HepG2 (cell line): Measurements from ENCODE around the gene TMEM250. TPM values are rescaled to one million over a fixed set of nuclear protein-coding genes. Genes with fewer than 3 reads are reported as not detected.

Experiments
- ATAC-seq: fragments of 200-7000 bp; cut with Tn5 transposase; 3 replicates; pipeline ENCODE4 v1.9.1; 2020; ENCODE audit warnings: mild to moderate bottlenecking, moderate library complexity
- BruUV-seq: library from RNA; stranded (reverse); fragments of 400-500 nt; replicated peaks from 2 replicates; lab custom pipeline; 2021; lab: Mats Ljungman, UMichigan
- CTCF ChIA-PET: fragments of 300-600 bp; formaldehyde crosslinking; extraction: SDS; loops from one replicate; lab custom pipeline; 2021; ENCODE audit warnings: low total read pairs, inconsistent platforms, low intra/inter-chr PET ratio; lab: Yijun Ruan, JAX
- POLR2A ChIA-PET: fragments of 350-600 bp; sonication (Branson Sonifier 250); formaldehyde crosslinking; loops from one replicate; lab custom pipeline; 2020; ENCODE audit warnings: antibody characterized with exemption, inconsistent platforms; lab: Yijun Ruan, JAX
- DNase-seq: peaks from one replicate; pipeline ENCODE4 v3.0.0-alpha.2; 2015; ENCODE audit warnings: low spot score
- FAIRE-seq: peaks from 3 replicates; lab custom pipeline; 2011; peaks lifted over from hg19 to GRCh38; lab: Jason Lieb, UNC
- H2AFZ ChIP-seq: one replicate; pipeline ENCODE4 v1.6.1; 2011; ENCODE audit warnings: low read length, inconsistent platforms
- H3K27ac ChIP-seq: fragments of 300-600 bp; 3 replicates; pipeline ENCODE4 v1.8.0; 2011; ENCODE audit warnings: mixed run types, mild to moderate bottlenecking, mixed read lengths, low read length, inconsistent platforms; ENCODE audit not compliant: insufficient read depth; ENCODE audit errors: extremely low read length
- H3K27me3 ChIP-seq, 2 experiments: fragments of 200-600 bp in 1 of 2; 2 replicates in 1 of 2; 3 replicates in 1 of 2; pipeline versions ENCODE4 v1.6.0 to v1.8.0; 2011; ENCODE audit warnings: low read length in 2 of 2, mild to moderate bottlenecking in 2 of 2, moderate library complexity in 2 of 2, inconsistent platforms in 1 of 2; ENCODE audit not compliant: insufficient read depth in 2 of 2, control insufficient read depth in 1 of 2
- H3K36me3 ChIP-seq, 2 experiments: fragments of 200-600 bp in 1 of 2; replicated peaks in 1 of 2; 2 replicates in 1 of 2; 3 replicates in 1 of 2; pipeline versions ENCODE4 v1.5.1 to v1.8.0; 2011; ENCODE audit warnings: low read length in 2 of 2, inconsistent platforms in 1 of 2; ENCODE audit not compliant: insufficient read depth in 2 of 2, control insufficient read depth in 1 of 2
- H3K4me1 ChIP-seq: 2 replicates; pipeline ENCODE4 v1.5.1; 2012; ENCODE audit warnings: low read length, inconsistent platforms; ENCODE audit not compliant: insufficient read depth
- H3K4me2 ChIP-seq: 2 replicates; pipeline ENCODE4 v1.6.0; 2011; ENCODE audit warnings: low read depth, low read length, inconsistent platforms
- H3K4me3 ChIP-seq, 3 experiments: fragments of 200-600 bp in 1 of 3; sonication (generic), shearing (Covaris generic) in 1 of 3; replicated peaks in 1 of 3; 2 replicates each; pipeline ENCODE4 v1.5.1; 2011 to 2016; ENCODE audit warnings: low read length in 3 of 3, inconsistent platforms in 2 of 3, low read depth in 2 of 3, mild to moderate bottlenecking in 2 of 3, control low read depth in 1 of 3, mixed read lengths in 1 of 3; ENCODE audit not compliant: insufficient read depth in 1 of 3
- H3K79me2 ChIP-seq: one replicate; pipeline ENCODE4 v1.6.1; 2011; ENCODE audit warnings: low read length, inconsistent platforms; ENCODE audit not compliant: insufficient read depth
- H3K9ac ChIP-seq: 2 replicates; pipeline ENCODE4 v1.6.0; 2011; ENCODE audit warnings: mild to moderate bottlenecking, low read depth, low read length, inconsistent platforms; ENCODE audit not compliant: insufficient read depth
- H3K9me3 ChIP-seq: 2 replicates; pipeline ENCODE4 v1.5.1; 2012; ENCODE audit warnings: mild to moderate bottlenecking, low read length
- H4K20me1 ChIP-seq: 2 replicates; pipeline ENCODE4 v1.6.0; 2011; ENCODE audit warnings: inconsistent platforms, mild to moderate bottlenecking, low read length, moderate library complexity; ENCODE audit not compliant: insufficient read depth
- CEBPB ChIP-seq: IDR thresholded peaks from 2 replicates; pipeline ENCODE4 v1.6.1; 2011; ENCODE audit warnings: low read depth, low read length, improper control_type of control experiment, borderline replicate concordance
- CHD2 ChIP-seq: IDR thresholded peaks from 2 replicates; pipeline ENCODE4 v1.6.1; 2011; ENCODE audit warnings: low read depth, low read length, improper control_type of control experiment
- DPF2 ChIP-seq: sonication (generic); formaldehyde crosslinking; IDR thresholded peaks from 2 replicates; pipeline ENCODE4 v1.4.0; 2020; ENCODE audit warnings: mild to moderate bottlenecking, low read depth, missing genetic modification reagents, borderline replicate concordance
- FOSL2 ChIP-seq: sonication (generic); formaldehyde crosslinking; IDR thresholded peaks from 2 replicates; pipeline ENCODE4 v1.4.0; 2020; ENCODE audit warnings: missing genetic modification reagents
- HBP1 ChIP-seq: IDR thresholded peaks from 2 replicates; pipeline ENCODE4 v1.6.1; 2016; ENCODE audit warnings: low read depth, control low read depth
- MTA3 ChIP-seq: sonication (generic); formaldehyde crosslinking; IDR thresholded peaks from 2 replicates; pipeline ENCODE4 v1.4.0; 2020; ENCODE audit warnings: missing genetic modification reagents
- NFATC3 ChIP-seq: sonication (generic); formaldehyde crosslinking; IDR thresholded peaks from 2 replicates; pipeline ENCODE4 v1.5.1; 2020; ENCODE audit warnings: mild to moderate bottlenecking, missing genetic modification reagents
- PAWR ChIP-seq: sonication (generic); formaldehyde crosslinking; IDR thresholded peaks from 2 replicates; pipeline ENCODE4 v1.4.0; 2020; ENCODE audit warnings: missing genetic modification reagents, mild to moderate bottlenecking, borderline replicate concordance
- RBFOX2 ChIP-seq: fragments of 200-400 bp; formaldehyde crosslinking; IDR thresholded peaks from 2 replicates; pipeline ENCODE4 v1.6.1; 2017; ENCODE audit warnings: low read depth, mild to moderate bottlenecking, low read length
- REST ChIP-seq, 2 experiments: IDR thresholded peaks; 2 replicates each; pipeline ENCODE4 v1.6.1; 2011 to 2012; ENCODE audit warnings: low read length in 2 of 2, borderline replicate concordance in 1 of 2, low read depth in 1 of 2, mild to moderate bottlenecking in 1 of 2, moderate library complexity in 1 of 2
- SAFB2 ChIP-seq: sonication (generic); formaldehyde crosslinking; IDR thresholded peaks from 2 replicates; pipeline ENCODE4 v1.5.1; 2020; ENCODE audit warnings: missing genetic modification reagents, low read depth, mild to moderate bottlenecking, borderline replicate concordance
- SIX4 ChIP-seq: sonication (generic); formaldehyde crosslinking; IDR thresholded peaks from 2 replicates; pipeline ENCODE4 v1.4.0; 2020; ENCODE audit warnings: missing genetic modification reagents
- ZFP41 ChIP-seq: sonication (generic); formaldehyde crosslinking; IDR thresholded peaks from 2 replicates; pipeline ENCODE4 v1.4.0; 2020; ENCODE audit warnings: mild to moderate bottlenecking, missing genetic modification reagents, borderline replicate concordance
- ZFP82 ChIP-seq: sonication (generic); formaldehyde crosslinking; IDR thresholded peaks from 2 replicates; pipeline ENCODE4 v1.5.1; 2020; ENCODE audit warnings: mild to moderate bottlenecking, missing genetic modification reagents, borderline replicate concordance
- ZNF616 ChIP-seq: sonication (generic); formaldehyde crosslinking; IDR thresholded peaks from 2 replicates; pipeline ENCODE4 v1.5.0; 2020; ENCODE audit warnings: low read depth, mild to moderate bottlenecking, missing genetic modification reagents
- ZNF780A ChIP-seq: sonication (generic); formaldehyde crosslinking; IDR thresholded peaks from 2 replicates; pipeline ENCODE4 v1.8.0; 2022; ENCODE audit warnings: mild to moderate bottlenecking, missing genetic modification reagents, moderate library complexity
- ZNF782 ChIP-seq: sonication (generic); formaldehyde crosslinking; IDR thresholded peaks from 2 replicates; pipeline ENCODE4 v1.4.0; 2020; ENCODE audit warnings: missing genetic modification reagents, mild to moderate bottlenecking, borderline replicate concordance
- ZSCAN21 ChIP-seq: sonication (generic); formaldehyde crosslinking; IDR thresholded peaks from 2 replicates; pipeline ENCODE4 v1.8.0; 2022; ENCODE audit warnings: mild to moderate bottlenecking, missing genetic modification reagents, moderate library complexity, borderline replicate concordance
- WGBS: methylation state at CpG from one replicate; pipeline ENCODE4 v1.1.6; 2017; ENCODE audit warnings: low lambda C conversion rate; 5-methylcytosine and 5-hydroxymethylcytosine counted together
- in situ Hi-C: cut with HindIII; loops from 2 replicates; pipeline ENCODE4 v1.10.0; 2017; ENCODE audit warnings: low pct_unique_long_range_greater_than_20kb; ENCODE audit not compliant: extremely low pct_ligation_motif_present
- intact Hi-C: fragments of 100-400 bp; cut with micrococcal nuclease; formaldehyde crosslinking; loops from one replicate; pipeline ENCODE4 v1.10.0; 2022; ENCODE audit not compliant: unreplicated experiment
- polyA plus RNA-seq, 8 experiments: library from polyadenylated mRNA; depleted of rRNA in 3 of 8; stranded (reverse) in 7 of 8; unstranded in 1 of 8; fragments of >200 nt; fragmentation: Illumina TruSeq in 4 of 8; extraction: Trizol in 4 of 8; gene quantifications; 2 replicates each; pipeline versions ENCODE4 v1.2.1 to v1.2.3, GENCODE V29; 2011 to 2016; ENCODE audit warnings: low read depth in 4 of 8, missing spikeins in 1 of 8, mixed read lengths in 1 of 8; ENCODE audit not compliant: insufficient read depth in 1 of 8
- total RNA-seq, 5 experiments: library from RNA; depleted of rRNA; stranded (reverse); fragments of >200 nt; fragmentation: Illumina TruSeq; extraction: Trizol; gene quantifications; 2 replicates each; pipeline ENCODE4 v1.2.3, GENCODE V29; 2016; ENCODE audit warnings: low read depth in 1 of 5

The TMEM250 gene
- total and polyA plus RNA-seq, 2 of the 13 experiments (the other 11 are each of a cell fraction or from before 2014, with no cell fraction given), result 5.5 to 13.9 TPM

- ChIA-PET POLR2A (no interaction called here), CTCF (no interaction called here)
- Histone ChIP-seq H4K20me1 (peaks cover 9% of the 10 kb centered on the region; the same call in 1 of the 2 replicates), H3K4me2 (no peak overlapping the region), H3K9ac (no peak overlapping the region), H3K4me3 (no peak overlapping the region), H2AFZ (no peak overlapping the region), H3K27me3 (no peaks in the 10 kb centered on the region), H3K79me2 (peaks cover 76% of the 10 kb centered on the region), H3K4me1 (no peaks in the 10 kb centered on the region), H3K9me3 (no peaks in the 10 kb centered on the region), H3K27ac (no peak overlapping the region), H3K36me3 (0 out of 5 replicates have a peak, but pooled peaks cover 3 to 8% of the 10 kb centered on the region in 2 experiments)
- FAIRE-seq (no peak), DNase-seq (no peak), ATAC-seq (no peak)
- TF ChIP-seq CHD2 (no peak), SIX4 (CRISPR knock-in tag) (no peak), MTA3 (no peak), ZNF780A (CRISPR knock-in tag) (no peak), NFATC3 (no peak), ZSCAN21 (CRISPR knock-in tag) (no peak), ZFP82 (CRISPR knock-in tag) (no peak), ZNF616 (CRISPR knock-in tag) (no peak), ZFP41 (CRISPR knock-in tag) (no peak), PAWR (CRISPR knock-in tag) (no peak), CEBPB (no peak), ZNF782 (CRISPR knock-in tag) (no peak), FOSL2 (CRISPR knock-in tag) (no peak), SAFB2 (CRISPR knock-in tag) (no peak), RBFOX2 (no peak), DPF2 (CRISPR knock-in tag) (no peak), HBP1 (CRISPR knock-in tag) (no peak), REST (IDR thresholded peaks at IDR 0.05; ENCODE audit: borderline replicate concordance in 1 of 2, low read depth in 1 of 2, low read length in 2 of 2) (no peak)
- in situ Hi-C loops (no loop called here), intact Hi-C loops (no loop called here)
- 98% methylated on average over 24 of the region's 33 CpGs for WGBS
- no TSS peak for BruUV-seq
Measured at GRCh38 chr9:136084063-136084944, 34.4 kb downstream of the TMEM250 start.
